Measurements from ENCODE around the gene KRTAP4-16.
"Not testable (repeated sequence)": the region's sequence is repeated elsewhere in the genome, so short reads cannot be mapped to it uniquely, and the experiment has no call there.

DNA sequence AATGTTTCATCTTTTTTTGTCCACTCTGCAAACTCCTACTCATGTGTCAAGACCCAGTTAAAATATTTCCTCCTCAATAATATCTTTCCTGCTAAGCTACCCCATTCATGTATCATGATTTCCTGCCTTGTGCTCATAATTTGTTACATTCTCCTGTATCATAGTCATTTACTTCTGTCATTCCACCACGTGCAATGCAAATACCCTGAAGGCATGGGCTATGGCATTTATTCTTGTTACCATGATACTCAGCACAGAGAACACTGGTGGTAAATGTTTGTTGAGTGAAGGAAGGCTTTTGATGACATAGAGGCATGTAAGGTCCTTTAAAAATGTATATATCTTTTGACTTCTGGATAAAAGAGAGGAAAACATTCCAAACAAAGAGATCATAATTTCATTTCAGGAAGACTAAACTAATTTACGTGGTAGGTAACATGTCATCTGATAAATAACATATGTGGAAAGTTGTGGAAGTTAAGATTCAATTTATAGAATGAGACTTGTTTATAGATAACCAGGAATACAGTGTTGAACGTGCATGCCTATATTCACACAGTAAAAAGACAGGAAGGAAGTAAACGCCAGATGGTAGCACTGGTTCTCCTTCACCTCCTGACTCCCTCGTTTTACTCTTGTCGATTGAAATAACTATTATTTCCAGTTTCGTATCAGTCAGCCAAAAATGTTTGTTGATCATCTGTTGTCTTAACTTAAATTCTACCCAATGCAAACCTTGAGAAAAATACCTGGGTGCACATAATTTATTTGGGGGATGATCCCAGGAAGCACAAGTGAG is 2.1 kb downstream of the KRTAP4-16 start:
- TF ChIP-seq, protein P1, sequence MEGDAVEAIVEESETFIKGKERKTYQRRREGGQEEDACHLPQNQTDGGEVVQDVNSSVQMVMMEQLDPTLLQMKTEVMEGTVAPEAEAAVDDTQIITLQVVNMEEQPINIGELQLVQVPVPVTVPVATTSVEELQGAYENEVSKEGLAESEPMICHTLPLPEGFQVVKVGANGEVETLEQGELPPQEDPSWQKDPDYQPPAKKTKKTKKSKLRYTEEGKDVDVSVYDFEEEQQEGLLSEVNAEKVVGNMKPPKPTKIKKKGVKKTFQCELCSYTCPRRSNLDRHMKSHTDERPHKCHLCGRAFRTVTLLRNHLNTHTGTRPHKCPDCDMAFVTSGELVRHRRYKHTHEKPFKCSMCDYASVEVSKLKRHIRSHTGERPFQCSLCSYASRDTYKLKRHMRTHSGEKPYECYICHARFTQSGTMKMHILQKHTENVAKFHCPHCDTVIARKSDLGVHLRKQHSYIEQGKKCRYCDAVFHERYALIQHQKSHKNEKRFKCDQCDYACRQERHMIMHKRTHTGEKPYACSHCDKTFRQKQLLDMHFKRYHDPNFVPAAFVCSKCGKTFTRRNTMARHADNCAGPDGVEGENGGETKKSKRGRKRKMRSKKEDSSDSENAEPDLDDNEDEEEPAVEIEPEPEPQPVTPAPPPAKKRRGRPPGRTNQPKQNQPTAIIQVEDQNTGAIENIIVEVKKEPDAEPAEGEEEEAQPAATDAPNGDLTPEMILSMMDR (IDR thresholded peaks at IDR 0.05): not testable (repeated sequence)
- not testable (repeated sequence) for TF ChIP-seq POLR2A (IDR thresholded peaks at IDR 0.05)

Measured in tibial nerve (tissue), 3 donors.